ENCODE data around the gene E4F1.

E4F1 gene

GRCh38 chr16:2196162-2196980 is 27.0 kb upstream of the E4F1 start, which contains the start of gene CASKIN1:
Gene CASKIN1 (minus strand): TSS chr16:2196605. CDS start chr16:2196432, 173 bp downstream.
- Mint-ChIP-seq H3K27me3 (ENCODE audit: low read depth, poor library complexity) (peaks cover 66% of the 10 kb centered on the region), H3K9me3 (peaks cover 5% of the 10 kb centered on the region), H3K4me3 (peak within 1 kb of the TSS; percentile 74), H3K36me3 (ENCODE audit: low read depth) (no peaks in the 10 kb centered on the region), H3K27ac (no peak within 1 kb of the TSS), H3K4me1 (peaks cover 15% of the 10 kb centered on the region)
- TF ChIP-seq CTCF (IDR thresholded peaks at IDR 0.05), result no peak
- DNase-seq, result peak; percentile 68

GRCh38 chr16:2196981-2197511 is 26.3 kb upstream of the E4F1 start:
- H3K4me1 Mint-ChIP-seq, result peaks cover 15% of the 10 kb centered on the region
- no peak overlapping the region for H3K27ac Mint-ChIP-seq
- H3K9me3 Mint-ChIP-seq, result peaks cover 7% of the 10 kb centered on the region
- no peak for TF ChIP-seq CTCF (IDR thresholded peaks at IDR 0.05)
- H3K36me3 Mint-ChIP-seq (ENCODE audit: low read depth), result no peaks in the 10 kb centered on the region
- no peak for DNase-seq
- peaks cover 73% of the 10 kb centered on the region for H3K27me3 Mint-ChIP-seq (ENCODE audit: low read depth, poor library complexity)
- H3K4me3 Mint-ChIP-seq, result peak overlapping the region; percentile 74

- peaks cover 11% of the 10 kb centered on the region for H3K9me3 Mint-ChIP-seq
- peaks cover 11% of the 10 kb centered on the region for H3K4me1 Mint-ChIP-seq
- no peak for TF ChIP-seq CTCF (IDR thresholded peaks at IDR 0.05)
- H3K36me3 Mint-ChIP-seq (ENCODE audit: low read depth), result no peaks in the 10 kb centered on the region
- no peak for DNase-seq
- peaks cover 74% of the 10 kb centered on the region for H3K27me3 Mint-ChIP-seq (ENCODE audit: low read depth, poor library complexity)
- H3K27ac Mint-ChIP-seq, result no peak overlapping the region
- peak overlapping the region; percentile 74 for H3K4me3 Mint-ChIP-seq
These were observed 25.6 kb upstream of the E4F1 start for GRCh38 chr16:2197765-2198164.

GRCh38 chr16:2198283-2198682 is 25.1 kb upstream of the E4F1 start:
- no peak for DNase-seq
- Mint-ChIP-seq H3K36me3 (ENCODE audit: low read depth) (no peaks in the 10 kb centered on the region), H3K27me3 (ENCODE audit: low read depth, poor library complexity) (peaks cover 72% of the 10 kb centered on the region), H3K9me3 (peaks cover 13% of the 10 kb centered on the region), H3K4me1 (peaks cover 11% of the 10 kb centered on the region), H3K4me3 (peak overlapping the region; percentile 74), H3K27ac (no peak overlapping the region)
- no peak for TF ChIP-seq CTCF (IDR thresholded peaks at IDR 0.05)

- Mint-ChIP-seq H3K9me3 (peaks cover 18% of the 10 kb centered on the region), H3K4me1 (peaks cover 11% of the 10 kb centered on the region), H3K27ac (no peak overlapping the region), H3K36me3 (ENCODE audit: low read depth) (no peaks in the 10 kb centered on the region), H3K4me3 (no peak overlapping the region), H3K27me3 (ENCODE audit: low read depth, poor library complexity) (peaks cover 70% of the 10 kb centered on the region)
- DNase-seq, result no peak
- TF ChIP-seq CTCF (IDR thresholded peaks at IDR 0.05), result no peak
These were observed 24.3 kb upstream of the E4F1 start for GRCh38 chr16:2199095-2199494.
